Uterus (tissue), 2 donors: ENCODE measurements around the gene RHOA.

Experiments
- CTCF ChIP-seq, 4 experiments: fragments of 200-600 bp in 2 of 4; fragments of 450-650 bp in 2 of 4; sonication (generic) in 2 of 4; IDR thresholded peaks; one replicate each; pipeline ENCODE4 v1.5.1; 2016 to 2019; ENCODE audit warnings: antibody characterized with exemption in 4 of 4, mild to moderate bottlenecking in 2 of 4, moderate library complexity in 1 of 4
- POLR2A ChIP-seq, 2 donors: fragments of 450-650 bp; IDR thresholded peaks; one replicate each; pipeline ENCODE4 v1.6.1; 2016; ENCODE audit warnings: antibody characterized with exemption in 2 of 2, mild to moderate bottlenecking in 1 of 2, moderate library complexity in 1 of 2

- TF ChIP-seq CTCF (IDR thresholded peaks at IDR 0.05) (no peak), POLR2A (IDR thresholded peaks at IDR 0.05) (no peak)
These were observed 1.0 kb upstream of the RHOA start for GRCh38 chr3:49412632-49413337.
